SK-N-SH (cell line): ENCODE data around the gene DYNC2H1. TPM values are rescaled to one million over a fixed set of nuclear protein-coding genes. Genes with fewer than 3 reads are reported as not detected.

Experiments used
- CTCF ChIA-PET: fragments of 300-600, 350-600 bp; formaldehyde crosslinking; extraction: SDS; loops from one replicate; lab custom pipeline; 2021; lab: Yijun Ruan, JAX
- POLR2A ChIA-PET: fragments of 350-600 bp; sonication (Branson Sonifier 250); formaldehyde crosslinking; extraction: SDS; loops from one replicate; lab custom pipeline; 2020; ENCODE audit warnings: antibody characterized with exemption, inconsistent platforms; lab: Yijun Ruan, JAX
- DNase-seq: peaks from one replicate; pipeline ENCODE4 v3.0.0; 2012
- H2AFZ ChIP-seq: fragments of 200-600 bp; sonication (generic); 2 replicates; pipeline ENCODE4 v1.8.1; 2016; ENCODE audit warnings: antibody characterized with exemption, mild to moderate bottlenecking, low read depth
- H3F3A ChIP-seq: fragments of 200-600 bp; sonication (generic); replicated peaks from 2 replicates; pipeline ENCODE3; 2016; ENCODE audit warnings: antibody characterized with exemption, mild to moderate bottlenecking; ENCODE audit not compliant: insufficient read depth
- H3K27ac ChIP-seq, 2 experiments: fragments of 200-500 bp in 1 of 2; fragments of 200-600 bp in 1 of 2; sonication (Bioruptor generic) in 1 of 2; sonication (generic), shearing (Covaris generic) in 1 of 2; 2 replicates each; pipeline versions ENCODE4 v1.5.1 to v1.6.1; 2014 to 2016; ENCODE audit warnings: low read depth in 2 of 2, inconsistent platforms in 1 of 2, low read length in 1 of 2, mild to moderate bottlenecking in 1 of 2, mixed read lengths in 1 of 2
- H3K27me3 ChIP-seq: fragments of 200-600 bp; sonication (generic), shearing (Covaris generic); 2 replicates; pipeline ENCODE4 v1.6.1; 2016; ENCODE audit warnings: mixed run types; ENCODE audit not compliant: insufficient read depth
- H3K36me3 ChIP-seq, 2 experiments: fragments of 200-500 bp in 1 of 2; fragments of 200-600 bp in 1 of 2; sonication (Bioruptor generic) in 1 of 2; sonication (generic) in 1 of 2; replicated peaks in 1 of 2; 2 replicates each; pipeline versions ENCODE3 to v1.5.1; 2014 to 2016; ENCODE audit warnings: low read length in 1 of 2, mild to moderate bottlenecking in 1 of 2; ENCODE audit not compliant: insufficient read depth in 2 of 2, control insufficient read depth in 1 of 2
- H3K4me1 ChIP-seq, 2 experiments: fragments of 200-500 bp in 1 of 2; fragments of 200-600 bp in 1 of 2; sonication (Bioruptor generic) in 1 of 2; sonication (generic), shearing (Covaris generic) in 1 of 2; 2 replicates each; pipeline versions ENCODE4 v1.5.1 to v1.6.1; 2014 to 2016; ENCODE audit warnings: low read depth in 1 of 2, low read length in 1 of 2, mixed run types in 1 of 2; ENCODE audit not compliant: insufficient read depth in 2 of 2, control insufficient read depth in 1 of 2
- H3K4me2 ChIP-seq: fragments of 200-600 bp; sonication (generic), shearing (Covaris generic); 2 replicates; pipeline ENCODE4 v1.6.1; 2017; ENCODE audit warnings: mixed run types
- H3K4me3 ChIP-seq, 2 experiments: fragments of 200-500 bp in 1 of 2; fragments of 200-600 bp in 1 of 2; sonication (Bioruptor generic) in 1 of 2; sonication (generic), shearing (Covaris generic) in 1 of 2; 2 replicates each; pipeline versions ENCODE4 v1.5.1 to v1.8.1; 2014 to 2016; ENCODE audit warnings: low read depth in 2 of 2, inconsistent platforms in 1 of 2, low read length in 1 of 2, mild to moderate bottlenecking in 1 of 2, mixed read lengths in 1 of 2, moderate library complexity in 1 of 2
- H3K79me2 ChIP-seq: fragments of 200-600 bp; sonication (generic); 2 replicates; pipeline ENCODE4 v1.8.1; 2017; ENCODE audit warnings: mild to moderate bottlenecking; ENCODE audit not compliant: insufficient read depth
- H3K9ac ChIP-seq: fragments of 200-600 bp; sonication (generic); 2 replicates; pipeline ENCODE4 v1.6.1; 2017; ENCODE audit warnings: mixed run types
- H3K9me2 ChIP-seq: fragments of 200-600 bp; sonication (generic); 2 replicates; pipeline ENCODE4 v1.6.1; 2017; ENCODE audit warnings: mixed run types
- H3K9me3 ChIP-seq: fragments of 200-600 bp; sonication (generic); 2 replicates; pipeline ENCODE4 v1.6.1; 2017; ENCODE audit warnings: mixed run types, mild to moderate bottlenecking, moderate library complexity
- H4K20me1 ChIP-seq: fragments of 200-600 bp; sonication (generic); 2 replicates; pipeline ENCODE4 v1.6.1; 2017; ENCODE audit warnings: mild to moderate bottlenecking, mixed run types; ENCODE audit not compliant: insufficient read depth
- ELF1 ChIP-seq: IDR thresholded peaks from 2 replicates; pipeline ENCODE4 v1.4.0; 2012
- FOXJ3 ChIP-seq: sonication (generic); formaldehyde crosslinking; IDR thresholded peaks from 2 replicates; pipeline ENCODE4 v1.5.1; 2020; ENCODE audit warnings: mild to moderate bottlenecking, missing genetic modification reagents
- FOXM1 ChIP-seq: IDR thresholded peaks from 2 replicates; pipeline ENCODE4 v1.4.0; 2012; ENCODE audit warnings: low read depth, mild to moderate bottlenecking
- GABPA ChIP-seq: IDR thresholded peaks from 2 replicates; pipeline ENCODE4 v1.4.0; 2012; ENCODE audit warnings: low read depth, mild to moderate bottlenecking
- MAX ChIP-seq: IDR thresholded peaks from 2 replicates; pipeline ENCODE4 v1.4.0; 2012; ENCODE audit warnings: low read depth
- MEF2A ChIP-seq: IDR thresholded peaks from 2 replicates; pipeline ENCODE4 v1.4.0; 2012; ENCODE audit warnings: low read depth, borderline replicate concordance
- NFIC ChIP-seq: IDR thresholded peaks from 2 replicates; pipeline ENCODE4 v1.4.0; 2012; ENCODE audit warnings: borderline replicate concordance
- PBX3 ChIP-seq: IDR thresholded peaks from 2 replicates; pipeline ENCODE4; 2012
- POLR2AphosphoS5 ChIP-seq: IDR thresholded peaks from 2 replicates; pipeline ENCODE4 v1.6.1; 2012; ENCODE audit warnings: low read depth, low read length
- RAD21 ChIP-seq: IDR thresholded peaks from 2 replicates; pipeline ENCODE4 v1.6.1; 2012; ENCODE audit warnings: mild to moderate bottlenecking, low read length
- REST ChIP-seq: IDR thresholded peaks from 2 replicates; pipeline ENCODE4 v1.6.1; 2012; ENCODE audit warnings: mild to moderate bottlenecking, low read depth, low read length, moderate library complexity
- RXRA ChIP-seq: IDR thresholded peaks from 2 replicates; pipeline ENCODE4 v1.4.0; 2012; ENCODE audit warnings: low read depth, mild to moderate bottlenecking, borderline replicate concordance
- SIN3A ChIP-seq: IDR thresholded peaks from 2 replicates; pipeline ENCODE4 v1.6.1; 2012; ENCODE audit warnings: low read depth, mild to moderate bottlenecking, low read length, moderate library complexity, borderline replicate concordance
- SMC3 ChIP-seq: IDR thresholded peaks from 2 replicates; pipeline ENCODE4 v1.6.1; 2012; ENCODE audit warnings: low read depth, low read length, improper control_type of control experiment
- TEAD4 ChIP-seq: IDR thresholded peaks from 2 replicates; pipeline ENCODE4 v1.4.0; 2012; ENCODE audit warnings: mild to moderate bottlenecking, borderline replicate concordance; ENCODE audit not compliant: insufficient read depth
- USF2 ChIP-seq: fragments of 150-350 bp; IDR thresholded peaks from 2 replicates; pipeline ENCODE4 v1.6.1; 2017; ENCODE audit warnings: antibody characterized with exemption, low read length, low read depth, borderline replicate concordance
- YY1 ChIP-seq: IDR thresholded peaks from 2 replicates; pipeline ENCODE4 v1.4.0; 2012; ENCODE audit warnings: low read depth, mild to moderate bottlenecking
- WGBS: methylation state at CpG from one replicate; pipeline ENCODE4 v1.1.6; 2017; ENCODE audit warnings: low lambda C conversion rate; 5-methylcytosine and 5-hydroxymethylcytosine counted together
- polyA plus RNA-seq, 3 experiments: library from polyadenylated mRNA; depleted of rRNA; stranded (reverse); fragments of >200 nt; gene quantifications; 2 replicates each; pipeline ENCODE4 v1.2.3, GENCODE V29; 2012
- TF ChIP-seq, protein P1 (sequence below): IDR thresholded peaks from 2 replicates; pipeline ENCODE4 v1.4.0; 2012; ENCODE audit warnings: low read depth, borderline replicate concordance

DYNC2H1 gene
- polyA plus RNA-seq, 1 of the 3 experiments (the other 2 are of a cell fraction), result 15.3 TPM

GRCh38 chr11:103157542-103157941 is 48.3 kb downstream of the DYNC2H1 start:
- Histone ChIP-seq H2AFZ (no peak overlapping the region), H3K27me3 (no peaks in the 10 kb centered on the region), H3K79me2 (no peaks in the 10 kb centered on the region), H3F3A (peaks cover 6% of the 10 kb centered on the region), H4K20me1 (no peaks in the 10 kb centered on the region), H3K4me3 (no peak overlapping the region), H3K36me3 (peaks cover 74 to 82% of the 10 kb centered on the region in 2 experiments), H3K4me2 (no peak overlapping the region), H3K9me3 (no peaks in the 10 kb centered on the region), H3K27ac (no peak overlapping the region), H3K9ac (no peak overlapping the region)
- ChIA-PET CTCF (no interaction called here), POLR2A (no interaction called here)
- 96% methylated on average over 3 of the region's 3 CpGs for WGBS
- DNase-seq, result no peak
- TF ChIP-seq YY1 (no peak), PBX3 (no peak), ELF1 (no peak), NFIC (no peak), REST (no peak), FOXJ3 (no peak), GABPA (no peak), MAX (no peak), RAD21 (no peak), SIN3A (no peak), TEAD4 (no peak), SMC3 (no peak), FOXM1 (no peak), MEF2A (no peak), RXRA (no peak), USF2 (no peak), POLR2AphosphoS5 (no peak)
- TF ChIP-seq, protein P1, sequence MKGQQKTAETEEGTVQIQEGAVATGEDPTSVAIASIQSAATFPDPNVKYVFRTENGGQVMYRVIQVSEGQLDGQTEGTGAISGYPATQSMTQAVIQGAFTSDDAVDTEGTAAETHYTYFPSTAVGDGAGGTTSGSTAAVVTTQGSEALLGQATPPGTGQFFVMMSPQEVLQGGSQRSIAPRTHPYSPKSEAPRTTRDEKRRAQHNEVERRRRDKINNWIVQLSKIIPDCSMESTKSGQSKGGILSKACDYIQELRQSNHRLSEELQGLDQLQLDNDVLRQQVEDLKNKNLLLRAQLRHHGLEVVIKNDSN, result no peak
- TF ChIP-seq, all 33 proteins: peak for 0
- Histone ChIP-seq H3K4me1 (no peaks in the 10 kb centered on the region; a peak in 1 of 4 replicates), H3K9me2 (no peaks in the 10 kb centered on the region)
